Neuronal stem cell (in vitro differentiated cells): ENCODE results near the gene PDE2A.

Source experiments
- DNase-seq: peaks from one replicate; pipeline ENCODE4 v3.0.0-alpha.2; 2013; ENCODE audit warnings: low spot score
- H2AFZ ChIP-seq: one replicate; pipeline ENCODE4 v1.6.1; 2013; ENCODE audit warnings: mild to moderate bottlenecking, low read length, inconsistent platforms
- H2AK5ac ChIP-seq: 2 replicates; pipeline ENCODE4 v1.6.1; 2013; ENCODE audit warnings: low read depth, mild to moderate bottlenecking, inconsistent platforms, low read length, moderate library complexity, mixed read lengths
- H2BK120ac ChIP-seq: 2 replicates; pipeline ENCODE4 v1.6.1; 2013; ENCODE audit warnings: low read depth, mild to moderate bottlenecking, inconsistent platforms, low read length, moderate library complexity, mixed read lengths
- H2BK12ac ChIP-seq: one replicate; pipeline ENCODE4 v1.6.1; 2013; ENCODE audit warnings: low read length, inconsistent platforms
- H2BK15ac ChIP-seq: 2 replicates; pipeline ENCODE4 v1.6.1; 2013; ENCODE audit warnings: mild to moderate bottlenecking, low read length, inconsistent platforms, mixed read lengths
- H2BK5ac ChIP-seq: one replicate; pipeline ENCODE4 v1.6.1; 2013; ENCODE audit warnings: inconsistent platforms, mild to moderate bottlenecking, low read length, moderate library complexity
- H3K14ac ChIP-seq: one replicate; pipeline ENCODE4 v1.6.1; 2013; ENCODE audit warnings: low read length, inconsistent platforms
- H3K18ac ChIP-seq: 2 replicates; pipeline ENCODE4 v1.6.1; 2013; ENCODE audit warnings: low read length, inconsistent platforms
- H3K23ac ChIP-seq: 2 replicates; pipeline ENCODE4 v1.6.1; 2013; ENCODE audit warnings: low read depth, mild to moderate bottlenecking, mixed read lengths, low read length, inconsistent platforms; ENCODE audit not compliant: poor library complexity
- H3K27ac ChIP-seq: replicated peaks from 3 replicates; pipeline ENCODE4 v1.5.1; 2013; ENCODE audit warnings: low read length, inconsistent platforms
- H3K27me3 ChIP-seq, 3 experiments: 2 replicates each; pipeline ENCODE4 v1.6.1; 2013; ENCODE audit warnings: low read length in 3 of 3, mild to moderate bottlenecking in 2 of 3, inconsistent platforms in 1 of 3, low read depth in 1 of 3, mixed read lengths in 1 of 3, moderate library complexity in 1 of 3; ENCODE audit not compliant: control insufficient read depth in 3 of 3, insufficient read depth in 3 of 3
- H3K36me3 ChIP-seq, 2 donors: replicated peaks in 1 of 2; 2 replicates each; pipeline ENCODE4 v1.6.1; 2013; ENCODE audit warnings: low read length in 2 of 2; ENCODE audit not compliant: control insufficient read depth in 2 of 2, insufficient read depth in 2 of 2
- H3K4ac ChIP-seq: 2 replicates; pipeline ENCODE4 v1.6.1; 2013; ENCODE audit warnings: inconsistent platforms, mild to moderate bottlenecking, low read length, moderate library complexity
- H3K4me1 ChIP-seq, 2 donors: 1 replicate in 1 of 2; 2 replicates in 1 of 2; pipeline ENCODE4 v1.6.1; 2013; ENCODE audit warnings: low read length in 2 of 2, low read depth in 1 of 2; ENCODE audit not compliant: control insufficient read depth in 2 of 2, insufficient read depth in 1 of 2
- H3K4me2 ChIP-seq: one replicate; pipeline ENCODE4 v1.6.1; 2013; ENCODE audit warnings: mild to moderate bottlenecking, low read length, inconsistent platforms; ENCODE audit not compliant: insufficient read depth, poor library complexity, severe bottlenecking
- H3K4me3 ChIP-seq, 2 donors: 2 replicates each; pipeline ENCODE4 v1.5.1; 2013; ENCODE audit warnings: low read length in 2 of 2, mild to moderate bottlenecking in 2 of 2, inconsistent platforms in 1 of 2, moderate library complexity in 1 of 2
- H3K79me1 ChIP-seq: one replicate; pipeline ENCODE4 v1.6.1; 2013; ENCODE audit warnings: low read depth, mild to moderate bottlenecking, inconsistent platforms, low read length, moderate library complexity
- H3K9ac ChIP-seq: one replicate; pipeline ENCODE4 v1.6.1; 2013; ENCODE audit warnings: mild to moderate bottlenecking, low read depth, low read length, inconsistent platforms; ENCODE audit not compliant: poor library complexity
- H3K9me3 ChIP-seq, 2 donors: replicated peaks in 1 of 2; 2 replicates each; pipeline versions ENCODE3 to v1.6.1; 2013; ENCODE audit warnings: low read length in 2 of 2, mild to moderate bottlenecking in 2 of 2, inconsistent platforms in 1 of 2, low read depth in 1 of 2, mixed read lengths in 1 of 2, moderate library complexity in 1 of 2; ENCODE audit not compliant: control insufficient read depth in 2 of 2, insufficient read depth in 1 of 2
- H4K8ac ChIP-seq: one replicate; pipeline ENCODE4 v1.6.1; 2013; ENCODE audit warnings: low read depth, mild to moderate bottlenecking, inconsistent platforms, low read length, moderate library complexity
- H4K91ac ChIP-seq: one replicate; pipeline ENCODE4 v1.6.1; 2013; ENCODE audit warnings: low read length, low read depth, mild to moderate bottlenecking, inconsistent platforms; ENCODE audit not compliant: poor library complexity
- WGBS, 2 donors: extraction: QIAGEN DNeasy Blood & Tissue Kit; methylation state at CpG; one replicate each; pipeline ENCODE4 v1.1.7; 2013; ENCODE audit warnings: missing lambda C conversion rate in 2 of 2, mixed read lengths in 1 of 2; ENCODE audit not compliant: insufficient read length in 2 of 2, insufficient replicate concordance in 1 of 2; ENCODE audit errors: extremely low coverage in 2 of 2; 5-methylcytosine and 5-hydroxymethylcytosine counted together

Gene PDE2A

DNA sequence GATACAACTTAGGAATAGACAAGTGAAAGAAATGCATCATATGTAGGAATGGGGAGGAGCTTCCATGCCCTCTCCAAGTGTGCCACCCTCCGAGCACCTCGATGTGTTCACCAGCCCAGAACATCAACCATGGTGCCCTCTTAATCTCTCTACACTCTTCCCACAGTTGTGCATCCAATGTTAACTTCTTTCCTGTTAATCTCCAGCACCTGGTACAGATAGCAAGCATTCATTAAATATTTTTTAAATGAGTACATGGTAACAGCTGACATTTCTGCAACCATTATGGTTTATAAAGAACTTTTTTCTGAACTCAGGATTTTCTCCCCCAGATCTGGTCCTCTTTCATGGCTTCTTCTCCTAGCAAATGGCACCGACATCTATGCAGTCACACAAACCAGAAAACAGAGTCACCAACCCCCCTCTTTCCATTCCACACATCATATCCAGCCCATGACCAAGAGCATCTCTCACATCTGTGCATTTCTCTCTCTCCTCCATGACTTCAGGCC lies 121.8 kb downstream of the PDE2A start:
- no peak overlapping the region for H3K18ac ChIP-seq
- no peak overlapping the region for H3K4ac ChIP-seq
- H2AFZ ChIP-seq: no peak overlapping the region
- H2BK15ac ChIP-seq: no peak overlapping the region
- no CpG with 5 or more reads among the region's 3 CpGs for WGBS, 2 donors
- H3K4me1 ChIP-seq: no peaks in the 10 kb centered on the region
- H3K9me3 ChIP-seq: no peaks in the 10 kb centered on the region
- H4K8ac ChIP-seq: no peak overlapping the region
- no peak overlapping the region for H4K91ac ChIP-seq
- H3K27ac ChIP-seq: no peak overlapping the region
- no peak overlapping the region for H2BK120ac ChIP-seq
- no peak overlapping the region for H2AK5ac ChIP-seq
- H3K36me3 ChIP-seq: no peaks in the 10 kb centered on the region
- H3K4me2 ChIP-seq: no peak overlapping the region
- no peaks in the 10 kb centered on the region for H3K27me3 ChIP-seq
- H3K14ac ChIP-seq: no peak overlapping the region
- DNase-seq: no peak
- H3K9ac ChIP-seq: no peak overlapping the region
- H2BK12ac ChIP-seq: no peak overlapping the region
- no peak overlapping the region for H2BK5ac ChIP-seq
- no peak overlapping the region for H3K23ac ChIP-seq
- no peak overlapping the region for H3K4me3 ChIP-seq
- H3K79me1 ChIP-seq: no peaks in the 10 kb centered on the region

DNA sequence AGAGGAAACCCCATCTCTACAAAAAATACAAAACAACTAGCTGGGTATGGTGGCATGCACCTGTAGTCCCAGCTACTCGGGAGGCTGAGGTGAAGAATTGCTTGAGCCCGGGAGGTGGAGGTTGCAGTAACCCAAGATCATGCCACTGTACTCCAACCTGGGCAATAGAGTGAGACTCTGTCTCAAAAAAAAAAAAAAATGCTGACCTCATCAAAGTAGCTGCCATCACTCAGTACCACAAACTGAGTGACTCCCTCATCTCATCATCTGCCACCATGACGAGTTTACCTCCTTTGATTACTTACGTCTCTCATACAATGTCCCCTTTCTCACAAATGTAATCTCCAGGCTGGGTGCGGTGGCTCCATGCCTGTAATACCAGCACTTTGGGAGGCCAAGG lies 122.7 kb downstream of the PDE2A start:
- H3K27me3 ChIP-seq: no peaks in the 10 kb centered on the region

DNA sequence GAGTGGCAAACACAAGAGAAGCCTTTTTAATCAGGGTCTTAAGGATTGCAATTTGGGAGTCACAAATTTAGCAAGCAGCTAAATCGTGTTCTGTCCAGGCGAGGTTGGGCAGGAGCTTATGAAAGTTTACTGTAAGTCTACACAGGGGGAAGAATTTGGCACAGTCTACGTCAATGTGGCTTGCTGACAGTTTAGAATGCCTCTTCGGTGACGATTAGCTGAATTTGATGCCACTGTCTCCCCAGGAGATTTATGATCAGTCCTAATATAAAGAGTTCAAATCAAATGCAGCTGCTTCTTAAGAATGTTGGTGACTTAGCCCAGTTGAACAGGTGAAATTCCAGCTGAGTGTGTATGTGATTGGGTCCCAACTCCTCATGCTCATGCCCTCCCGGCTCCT lies 125.8 kb downstream of the PDE2A start:
- H3K4me1 ChIP-seq: no peaks in the 10 kb centered on the region
- no peak overlapping the region for H3K4ac ChIP-seq
- H3K23ac ChIP-seq: no peak overlapping the region
- H2BK12ac ChIP-seq: no peak overlapping the region
- no peak overlapping the region for H2BK15ac ChIP-seq
- H4K91ac ChIP-seq: no peak overlapping the region
- H3K9me3 ChIP-seq: peaks cover 0 to under 1% of the 10 kb centered on the region in 2 donors
- no peak overlapping the region for H3K14ac ChIP-seq
- no peak for DNase-seq
- no peaks in the 10 kb centered on the region for H3K36me3 ChIP-seq
- no peak overlapping the region for H2AFZ ChIP-seq
- H3K4me2 ChIP-seq: no peak overlapping the region
- H3K18ac ChIP-seq: no peak overlapping the region
- H3K4me3 ChIP-seq: no peak overlapping the region
- no CpG with 5 or more reads among the region's 6 CpGs for WGBS, 2 donors
- peaks cover 0 to 3% (median 0%) of the 10 kb centered on the region in 3 experiments for H3K27me3 ChIP-seq
- H3K79me1 ChIP-seq: no peaks in the 10 kb centered on the region
- no peak overlapping the region for H2BK5ac ChIP-seq
- H3K27ac ChIP-seq: no peak overlapping the region
- H4K8ac ChIP-seq: no peak overlapping the region
- no peak overlapping the region for H3K9ac ChIP-seq
- H2AK5ac ChIP-seq: no peak overlapping the region
- no peak overlapping the region for H2BK120ac ChIP-seq

More for the DNA sequence above, 122.7 kb downstream of the PDE2A start:
- no peak overlapping the region for H2AFZ ChIP-seq
- H3K14ac ChIP-seq: no peak overlapping the region
- no peak overlapping the region for H4K8ac ChIP-seq
- no peak overlapping the region for H3K18ac ChIP-seq
- no peaks in the 10 kb centered on the region for H3K4me1 ChIP-seq
- H2BK120ac ChIP-seq: no peak overlapping the region
- H3K36me3 ChIP-seq: no peaks in the 10 kb centered on the region
- H2BK5ac ChIP-seq: no peak overlapping the region
- no peak overlapping the region for H2AK5ac ChIP-seq
- WGBS, 2 donors: no CpG with 5 or more reads among the region's 5 CpGs
- no peak overlapping the region for H3K4me3 ChIP-seq
- no peak for DNase-seq
- no peak overlapping the region for H3K4me2 ChIP-seq
- H3K9me3 ChIP-seq: no peaks in the 10 kb centered on the region
- no peak overlapping the region for H3K4ac ChIP-seq
- H3K9ac ChIP-seq: no peak overlapping the region
- no peak overlapping the region for H2BK15ac ChIP-seq
- H2BK12ac ChIP-seq: no peak overlapping the region
- H3K79me1 ChIP-seq: no peaks in the 10 kb centered on the region
- no peak overlapping the region for H3K27ac ChIP-seq
- no peak overlapping the region for H4K91ac ChIP-seq
- H3K23ac ChIP-seq: no peak overlapping the region

DNA sequence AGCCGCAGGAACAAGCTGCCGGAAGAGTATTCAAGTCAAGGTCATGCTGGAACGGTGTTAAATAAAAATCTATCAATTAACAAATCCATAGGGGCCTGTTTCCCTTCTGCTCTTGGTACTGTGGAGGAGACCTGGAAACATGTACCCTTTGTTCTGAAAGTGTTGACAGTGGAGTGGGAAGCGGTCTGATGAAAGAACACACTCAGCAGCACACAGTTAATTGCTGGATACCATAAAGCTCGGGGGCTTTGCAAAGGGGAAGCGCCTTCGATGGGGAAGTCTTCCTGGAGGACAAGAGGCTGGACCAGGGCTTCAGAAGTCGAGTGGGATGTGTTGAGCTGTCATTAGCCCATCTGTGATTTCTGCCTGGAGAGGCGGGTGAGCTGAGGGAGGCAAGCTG lies 127.4 kb downstream of the PDE2A start:
- WGBS, 2 donors: no CpG with 5 or more reads among the region's 9 CpGs
- Histone ChIP-seq H3K27me3 (peaks cover 0 to 8% (median 0%) of the 10 kb centered on the region in 3 experiments), H3K9ac (no peak overlapping the region), H3K23ac (no peak overlapping the region), H3K9me3 (peaks cover 0 to 2% of the 10 kb centered on the region in 2 donors), H2BK12ac (no peak overlapping the region), H3K4me3 (no peak overlapping the region), H3K4me2 (no peak overlapping the region), H3K4ac (no peak overlapping the region), H3K14ac (no peak overlapping the region), H3K27ac (no peak overlapping the region), H3K18ac (no peak overlapping the region), H2AFZ (no peak overlapping the region), H4K91ac (no peak overlapping the region), H2BK5ac (no peak overlapping the region), H3K36me3 (no peaks in the 10 kb centered on the region), H2AK5ac (no peak overlapping the region), H3K4me1 (no peaks in the 10 kb centered on the region), H4K8ac (no peak overlapping the region), H3K79me1 (no peaks in the 10 kb centered on the region), H2BK120ac (no peak overlapping the region), H2BK15ac (no peak overlapping the region)
- DNase-seq: no peak
